ENCODE results near the gene HYAL3.

HYAL3 gene

DNA sequence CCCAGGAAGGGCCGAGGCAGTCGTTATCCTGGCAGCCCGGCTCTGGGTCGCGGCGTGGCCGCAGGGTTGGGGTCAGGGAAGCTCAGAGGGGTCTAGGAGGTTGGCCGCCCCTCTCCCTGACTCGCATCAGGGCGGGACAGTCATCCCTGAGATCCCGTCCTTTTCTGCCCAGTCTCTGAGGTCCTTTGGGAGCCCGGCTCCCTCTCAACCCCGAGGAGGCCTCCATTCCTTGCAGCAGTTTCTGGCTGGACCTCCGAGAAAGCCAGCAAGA is 22.8 kb upstream of the HYAL3 start:
- no peaks in the 10 kb centered on the region for H3K9me3 ChIP-seq (ENCODE audit: control insufficient read depth in 1 of 2, low read length in 2 of 2)
- H3K36me3 ChIP-seq (ENCODE audit: control insufficient read depth in 1 of 2, insufficient read depth in 2 of 2, low read length in 2 of 2): peaks cover 11 to 31% of the 10 kb centered on the region in 2 donors
- peak overlapping the region; percentile 43 to 93 for H3K9ac ChIP-seq (ENCODE audit: low read depth in 1 of 2, low read length in 2 of 2)
- peaks cover 60 to 74% of the 10 kb centered on the region in 2 donors for H3K4me1 ChIP-seq (ENCODE audit: control insufficient read depth in 1 of 2, insufficient read depth in 2 of 2, low read length in 2 of 2)
- H3K27ac ChIP-seq (ENCODE audit: low read depth, low read length): peak overlapping the region; percentile 93
- H3K27me3 ChIP-seq (ENCODE audit: control insufficient read depth in 1 of 2, insufficient read depth in 2 of 2, low read length in 2 of 2): no peaks in the 10 kb centered on the region
- peak overlapping the region; percentile 83 to 94 for H3K4me3 ChIP-seq (ENCODE audit: low read depth in 1 of 2, low read length in 2 of 2)

DNA sequence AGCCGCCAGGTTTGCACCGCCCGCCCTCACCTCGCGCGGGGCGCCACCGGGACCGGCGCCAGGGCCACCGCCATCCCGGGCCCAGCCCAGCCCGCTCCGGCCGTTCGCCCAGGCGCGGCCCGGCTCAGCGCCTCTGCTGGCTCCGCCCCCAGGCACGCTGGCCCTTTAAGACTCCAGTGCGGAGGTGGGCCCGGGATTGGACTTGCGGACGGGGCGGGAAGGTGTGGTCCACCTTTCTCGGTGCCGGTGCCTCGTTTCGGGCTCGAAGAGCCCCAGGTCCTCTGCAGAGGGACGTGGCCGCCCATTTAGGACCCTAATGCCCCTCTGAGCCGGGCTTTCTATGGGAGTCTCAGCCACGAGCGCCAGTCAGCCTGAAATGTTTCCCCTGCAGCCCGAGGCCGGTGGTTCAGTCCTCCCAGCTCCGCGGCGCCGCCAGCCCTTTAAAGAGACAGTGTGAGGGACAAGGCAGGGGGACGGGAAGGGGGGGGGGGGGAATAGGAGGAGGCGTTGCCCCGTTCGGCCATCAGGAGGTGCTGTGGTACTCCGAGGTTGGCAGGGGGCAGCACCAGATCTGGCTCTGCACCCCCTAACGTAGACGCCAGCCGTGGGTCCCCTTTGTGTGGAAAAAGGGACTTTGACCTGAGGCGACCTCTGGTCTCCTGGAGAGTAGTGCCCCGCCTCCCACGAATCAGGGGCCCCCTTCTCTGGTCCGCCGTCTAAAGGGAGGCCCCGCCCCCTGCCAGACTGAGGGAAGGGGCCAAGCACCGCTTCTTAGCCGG is 22.3 kb upstream of the HYAL3 start:
- peak overlapping the region; percentile 83 to 94 for H3K4me3 ChIP-seq (ENCODE audit: low read depth in 1 of 2, low read length in 2 of 2)
- no peaks in the 10 kb centered on the region for H3K9me3 ChIP-seq (ENCODE audit: control insufficient read depth in 1 of 2, low read length in 2 of 2)
- H3K4me1 ChIP-seq (ENCODE audit: control insufficient read depth in 1 of 2, insufficient read depth in 2 of 2, low read length in 2 of 2): peaks cover 63 to 76% of the 10 kb centered on the region in 2 donors
- peak overlapping the region; percentile 85 to 93 for H3K9ac ChIP-seq (ENCODE audit: low read depth in 1 of 2, low read length in 2 of 2)
- peak overlapping the region; percentile 93 for H3K27ac ChIP-seq (ENCODE audit: low read depth, low read length)
- H3K36me3 ChIP-seq (ENCODE audit: control insufficient read depth in 1 of 2, insufficient read depth in 2 of 2, low read length in 2 of 2): peaks cover 11 to 32% of the 10 kb centered on the region in 2 donors
- H3K27me3 ChIP-seq (ENCODE audit: control insufficient read depth in 1 of 2, insufficient read depth in 2 of 2, low read length in 2 of 2): no peaks in the 10 kb centered on the region

DNA sequence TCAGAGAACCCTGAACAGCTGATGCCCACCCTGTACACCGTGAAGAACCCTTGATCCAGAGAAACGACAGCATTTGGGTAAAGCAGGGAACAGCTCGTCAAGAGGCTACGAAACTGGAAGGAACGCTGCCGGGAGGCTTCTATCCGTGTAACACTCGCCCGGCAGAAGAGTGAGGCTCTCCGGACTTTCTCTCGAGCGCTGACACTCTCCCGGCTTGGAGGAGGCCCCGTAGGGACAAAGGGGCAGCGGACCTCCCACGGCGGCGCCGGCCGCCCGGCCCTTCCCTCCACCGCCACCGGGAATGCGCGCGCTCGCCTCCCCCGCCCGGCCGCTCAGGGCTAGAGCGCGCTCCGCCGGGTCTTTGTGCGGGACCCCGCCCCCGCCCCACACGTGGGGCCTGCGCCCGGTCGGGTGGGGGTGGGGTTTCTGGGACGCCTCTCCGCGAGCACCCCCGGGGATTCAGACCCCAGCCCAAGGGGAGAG is 21.7 kb upstream of the HYAL3 start:
- peak overlapping the region; percentile 83 to 94 for H3K4me3 ChIP-seq (ENCODE audit: low read depth in 1 of 2, low read length in 2 of 2)
- H3K4me1 ChIP-seq (ENCODE audit: control insufficient read depth in 1 of 2, insufficient read depth in 2 of 2, low read length in 2 of 2): peaks cover 68 to 80% of the 10 kb centered on the region in 2 donors
- H3K36me3 ChIP-seq (ENCODE audit: control insufficient read depth in 1 of 2, insufficient read depth in 2 of 2, low read length in 2 of 2): peaks cover 11 to 28% of the 10 kb centered on the region in 2 donors
- no peaks in the 10 kb centered on the region for H3K27me3 ChIP-seq (ENCODE audit: control insufficient read depth in 1 of 2, insufficient read depth in 2 of 2, low read length in 2 of 2)
- H3K9me3 ChIP-seq (ENCODE audit: control insufficient read depth in 1 of 2, low read length in 2 of 2): no peaks in the 10 kb centered on the region
- peak overlapping the region; percentile 85 to 93 for H3K9ac ChIP-seq (ENCODE audit: low read depth in 1 of 2, low read length in 2 of 2)
- H3K27ac ChIP-seq (ENCODE audit: low read depth, low read length): peak overlapping the region; percentile 93

DNA sequence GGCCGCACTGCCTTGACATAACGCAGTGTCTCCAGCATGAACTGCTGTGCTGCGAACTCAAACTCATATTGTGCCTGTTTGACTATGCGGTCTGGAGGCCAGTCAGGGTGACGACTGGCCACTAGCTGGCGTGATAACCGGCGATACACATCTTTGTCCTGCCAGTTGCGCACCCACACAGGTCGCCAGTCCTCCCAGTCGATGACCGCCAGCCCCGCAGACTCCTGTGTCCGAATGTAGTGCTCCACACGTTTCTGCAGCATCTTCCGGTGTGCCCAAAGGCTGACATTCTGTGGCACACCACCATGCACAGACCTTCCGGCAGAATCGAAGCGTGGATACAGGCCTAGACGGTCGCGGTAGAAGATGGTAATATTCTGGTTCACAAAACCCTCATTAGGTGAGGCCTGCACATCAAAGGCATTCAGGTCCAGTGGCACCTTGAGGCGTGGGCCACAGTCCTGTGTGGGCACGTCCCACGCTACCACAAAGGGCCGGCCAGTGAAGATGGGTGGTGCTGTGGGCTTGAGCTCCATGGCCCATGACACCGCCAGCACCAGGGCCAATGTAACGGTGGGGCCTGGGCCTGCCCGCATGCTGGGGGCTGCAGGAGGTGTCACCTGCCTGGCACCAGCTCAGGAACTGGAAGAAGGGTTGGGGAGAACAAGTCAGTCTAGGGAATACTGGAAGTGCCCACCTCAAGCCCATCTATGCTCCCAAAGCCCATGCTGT is 20.9 kb upstream of the HYAL3 start:
- Histone ChIP-seq H3K27ac (ENCODE audit: low read depth, low read length) (peak overlapping the region; percentile 93), H3K36me3 (ENCODE audit: control insufficient read depth in 1 of 2, insufficient read depth in 2 of 2, low read length in 2 of 2) (peaks cover 8 to 22% of the 10 kb centered on the region in 2 donors)

DNA sequence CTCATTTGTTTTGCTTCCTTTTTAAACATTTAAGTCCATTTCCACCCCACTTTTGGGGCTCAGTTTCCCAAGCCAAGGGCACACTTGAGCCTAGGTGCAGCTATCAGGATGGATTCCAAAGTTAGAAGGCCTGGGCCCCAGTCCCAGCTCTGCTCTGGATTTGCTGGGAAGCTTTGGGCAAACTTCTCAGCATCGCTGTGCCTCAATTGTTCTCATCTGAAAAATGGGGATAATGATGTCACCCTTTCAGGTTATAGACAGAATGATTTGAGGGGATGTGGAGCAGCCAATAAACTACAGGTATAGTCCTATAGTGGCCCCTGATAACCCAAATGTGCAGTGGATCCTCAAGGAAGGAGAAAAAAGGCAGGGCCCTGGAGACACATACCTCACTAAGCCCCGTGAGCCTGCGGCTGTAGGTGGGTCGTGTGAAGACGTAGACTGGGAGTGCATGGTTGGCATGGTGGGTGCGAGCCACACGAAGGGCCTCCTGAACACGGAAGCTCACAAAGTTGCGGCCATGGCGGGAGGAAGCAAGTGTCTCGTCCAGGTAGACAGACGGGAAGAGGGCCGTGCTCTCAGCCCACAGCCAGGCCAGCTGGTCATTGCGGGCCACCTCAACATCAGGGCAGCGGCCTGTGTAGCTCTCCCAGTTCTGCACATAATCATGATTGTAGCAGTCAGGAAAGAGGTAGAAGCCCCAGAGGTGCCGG is 20.1 kb upstream of the HYAL3 start:
- Histone ChIP-seq H3K4me3 (ENCODE audit: low read depth in 1 of 2, low read length in 2 of 2) (peak overlapping the region; percentile 83 to 94), H3K36me3 (ENCODE audit: control insufficient read depth in 1 of 2, insufficient read depth in 2 of 2, low read length in 2 of 2) (peaks cover 8 to 20% of the 10 kb centered on the region in 2 donors), H3K4me1 (ENCODE audit: control insufficient read depth in 1 of 2, insufficient read depth in 2 of 2, low read length in 2 of 2) (peaks cover 62 to 72% of the 10 kb centered on the region in 2 donors), H3K27me3 (ENCODE audit: control insufficient read depth in 1 of 2, insufficient read depth in 2 of 2, low read length in 2 of 2) (no peaks in the 10 kb centered on the region), H3K9ac (ENCODE audit: low read depth in 1 of 2, low read length in 2 of 2) (peak overlapping the region in 1 of 2 donors; percentile 85), H3K9me3 (ENCODE audit: control insufficient read depth in 1 of 2, low read length in 2 of 2) (no peaks in the 10 kb centered on the region), H3K27ac (ENCODE audit: low read depth, low read length) (no peak overlapping the region)

More for the DNA sequence above, 20.9 kb upstream of the HYAL3 start:
- Histone ChIP-seq H3K9ac (ENCODE audit: low read depth in 1 of 2, low read length in 2 of 2) (peak overlapping the region; percentile 85 to 93), H3K4me1 (ENCODE audit: control insufficient read depth in 1 of 2, insufficient read depth in 2 of 2, low read length in 2 of 2) (peaks cover 68 to 80% of the 10 kb centered on the region in 2 donors), H3K27me3 (ENCODE audit: control insufficient read depth in 1 of 2, insufficient read depth in 2 of 2, low read length in 2 of 2) (no peaks in the 10 kb centered on the region), H3K4me3 (ENCODE audit: low read depth in 1 of 2, low read length in 2 of 2) (peak overlapping the region; percentile 83 to 94), H3K9me3 (ENCODE audit: control insufficient read depth in 1 of 2, low read length in 2 of 2) (no peaks in the 10 kb centered on the region)

DNA sequence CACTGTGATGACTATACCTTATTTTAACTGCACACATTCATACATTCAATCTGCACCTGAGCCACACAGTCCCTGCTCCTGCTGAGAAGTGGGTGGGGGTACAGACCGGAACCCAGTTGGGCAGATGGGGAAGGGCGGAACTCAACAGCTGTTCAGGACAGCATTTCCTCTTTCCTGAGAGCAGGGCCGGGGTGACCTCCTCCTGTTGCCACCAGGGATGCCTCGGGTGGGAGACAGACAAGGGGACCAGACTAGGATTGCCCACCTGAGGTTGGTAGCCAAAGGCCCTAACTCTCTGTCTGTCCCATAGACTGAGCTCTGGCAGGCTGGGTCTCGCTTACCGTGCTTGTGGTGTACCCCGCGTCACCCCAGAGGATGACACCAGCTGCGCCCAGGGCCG is 19.4 kb upstream of the HYAL3 start:
- H3K9me3 ChIP-seq (ENCODE audit: control insufficient read depth in 1 of 2, low read length in 2 of 2): no peaks in the 10 kb centered on the region
- peaks cover 8 to 19% of the 10 kb centered on the region in 2 donors for H3K36me3 ChIP-seq (ENCODE audit: control insufficient read depth in 1 of 2, insufficient read depth in 2 of 2, low read length in 2 of 2)
- H3K4me3 ChIP-seq (ENCODE audit: low read depth in 1 of 2, low read length in 2 of 2): peak overlapping the region in 1 of 2 donors; percentile 32
- H3K9ac ChIP-seq (ENCODE audit: low read depth in 1 of 2, low read length in 2 of 2): peak overlapping the region; percentile 32 to 60
- peaks cover 58 to 66% of the 10 kb centered on the region in 2 donors for H3K4me1 ChIP-seq (ENCODE audit: control insufficient read depth in 1 of 2, insufficient read depth in 2 of 2, low read length in 2 of 2)
- H3K27ac ChIP-seq (ENCODE audit: low read depth, low read length): no peak overlapping the region
- H3K27me3 ChIP-seq (ENCODE audit: control insufficient read depth in 1 of 2, insufficient read depth in 2 of 2, low read length in 2 of 2): no peaks in the 10 kb centered on the region

DNA sequence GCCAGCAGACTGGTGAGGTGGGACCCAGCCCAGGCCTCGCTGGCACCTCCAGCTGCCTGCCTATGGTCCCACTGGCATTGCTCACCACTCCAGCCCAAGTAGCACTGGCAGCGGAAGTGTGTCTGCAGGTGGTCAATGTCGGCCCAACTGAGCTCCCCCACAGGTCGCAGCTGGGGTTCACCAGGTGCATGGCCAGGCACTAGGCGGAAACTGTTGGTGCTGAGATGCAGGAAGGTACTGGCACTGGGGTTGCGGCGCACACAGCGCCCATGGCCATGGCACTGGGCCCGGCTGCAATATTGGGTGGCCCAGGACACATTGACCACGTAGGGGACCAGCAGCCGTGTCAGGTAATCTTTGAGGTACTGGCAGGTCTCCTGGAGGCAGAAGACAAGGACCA is 19.0 kb upstream of the HYAL3 start:
- H3K9ac ChIP-seq (ENCODE audit: low read depth in 1 of 2, low read length in 2 of 2): peak overlapping the region; percentile 51 to 60
- H3K9me3 ChIP-seq (ENCODE audit: control insufficient read depth in 1 of 2, low read length in 2 of 2): no peaks in the 10 kb centered on the region
- H3K27me3 ChIP-seq (ENCODE audit: control insufficient read depth in 1 of 2, insufficient read depth in 2 of 2, low read length in 2 of 2): no peaks in the 10 kb centered on the region
- H3K36me3 ChIP-seq (ENCODE audit: control insufficient read depth in 1 of 2, insufficient read depth in 2 of 2, low read length in 2 of 2): peaks cover 8 to 19% of the 10 kb centered on the region in 2 donors
- H3K4me3 ChIP-seq (ENCODE audit: low read depth in 1 of 2, low read length in 2 of 2): peak overlapping the region in 1 of 2 donors; percentile 32
- no peak overlapping the region for H3K27ac ChIP-seq (ENCODE audit: low read depth, low read length)
- peaks cover 58 to 61% of the 10 kb centered on the region in 2 donors for H3K4me1 ChIP-seq (ENCODE audit: control insufficient read depth in 1 of 2, insufficient read depth in 2 of 2, low read length in 2 of 2)

DNA sequence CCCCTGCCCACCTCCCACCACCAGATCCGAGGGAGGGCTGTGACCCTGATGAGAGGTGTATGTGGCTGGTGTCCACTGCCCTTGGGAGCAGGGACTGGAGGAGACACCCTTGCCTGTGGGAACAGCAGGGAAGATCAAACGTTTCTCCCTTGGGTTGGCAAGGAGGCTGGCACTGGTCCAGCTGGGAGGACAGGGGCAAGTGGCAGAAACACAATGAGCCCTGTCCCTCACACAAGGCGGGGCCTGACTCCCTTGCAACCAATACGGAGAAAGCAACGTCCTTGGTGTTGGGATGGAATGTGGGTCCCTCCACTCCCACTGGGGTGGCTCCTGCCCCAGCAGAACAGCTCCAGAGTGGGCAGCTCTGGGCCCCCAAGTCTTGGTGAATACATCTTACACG is 18.1 kb upstream of the HYAL3 start:
- Histone ChIP-seq H3K27ac (ENCODE audit: low read depth, low read length) (peak overlapping the region; percentile 74), H3K27me3 (ENCODE audit: control insufficient read depth in 1 of 2, insufficient read depth in 2 of 2, low read length in 2 of 2) (no peaks in the 10 kb centered on the region), H3K4me3 (ENCODE audit: low read depth in 1 of 2, low read length in 2 of 2) (peak overlapping the region; percentile 32 to 44), H3K9me3 (ENCODE audit: control insufficient read depth in 1 of 2, low read length in 2 of 2) (no peaks in the 10 kb centered on the region), H3K4me1 (ENCODE audit: control insufficient read depth in 1 of 2, insufficient read depth in 2 of 2, low read length in 2 of 2) (peaks cover 52 to 53% of the 10 kb centered on the region in 2 donors), H3K9ac (ENCODE audit: low read depth in 1 of 2, low read length in 2 of 2) (peak overlapping the region; percentile 60 to 72), H3K36me3 (ENCODE audit: control insufficient read depth in 1 of 2, insufficient read depth in 2 of 2, low read length in 2 of 2) (peaks cover 8 to 19% of the 10 kb centered on the region in 2 donors)

DNA sequence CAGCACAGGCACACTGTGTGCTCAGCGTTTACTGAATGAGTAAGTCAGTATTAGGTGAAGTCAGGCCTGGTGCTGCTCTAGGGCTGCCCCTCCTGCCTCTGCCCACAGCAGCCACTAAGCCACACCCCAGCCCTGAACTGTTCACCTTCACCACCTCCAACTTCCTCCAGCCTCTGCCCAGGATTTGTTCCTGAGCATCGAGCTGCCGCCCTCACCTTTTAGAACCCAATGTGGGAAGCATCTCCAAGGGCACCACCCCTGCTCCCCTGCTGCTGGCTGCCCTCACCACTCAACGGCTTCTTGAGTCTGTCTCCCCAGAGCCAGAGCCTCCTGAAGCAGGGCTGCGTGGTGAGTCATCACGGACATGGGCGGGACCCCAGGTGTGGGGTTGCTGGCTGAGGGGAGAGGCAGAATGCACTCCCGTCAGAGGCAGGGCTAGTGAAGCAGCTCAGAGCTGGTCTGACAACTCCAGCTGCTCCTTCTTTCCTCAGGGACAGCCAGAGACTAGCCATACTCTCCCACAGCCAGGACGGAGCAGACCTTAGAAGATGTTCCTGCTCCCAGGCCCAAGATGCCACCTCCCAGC is 17.5 kb upstream of the HYAL3 start:
- H3K27ac ChIP-seq (ENCODE audit: low read depth, low read length): peak overlapping the region; percentile 74
- H3K36me3 ChIP-seq (ENCODE audit: control insufficient read depth in 1 of 2, insufficient read depth in 2 of 2, low read length in 2 of 2): peaks cover 8 to 19% of the 10 kb centered on the region in 2 donors
- no peaks in the 10 kb centered on the region for H3K27me3 ChIP-seq (ENCODE audit: control insufficient read depth in 1 of 2, insufficient read depth in 2 of 2, low read length in 2 of 2)
- peak overlapping the region; percentile 60 to 72 for H3K9ac ChIP-seq (ENCODE audit: low read depth in 1 of 2, low read length in 2 of 2)
- H3K4me1 ChIP-seq (ENCODE audit: control insufficient read depth in 1 of 2, insufficient read depth in 2 of 2, low read length in 2 of 2): peaks cover 47% of the 10 kb centered on the region in 2 donors
- H3K4me3 ChIP-seq (ENCODE audit: low read depth in 1 of 2, low read length in 2 of 2): peak overlapping the region; percentile 32 to 44
- H3K9me3 ChIP-seq (ENCODE audit: control insufficient read depth in 1 of 2, low read length in 2 of 2): no peaks in the 10 kb centered on the region

All from duodenal mucosa (tissue), 2 donors.